IMR-90 (cell line): ENCODE measurements around the gene PLXNB3. TPM values are rescaled to one million over a fixed set of nuclear protein-coding genes. Genes with fewer than 3 reads are reported as not detected.

Source experiments
- ATAC-seq: fragments of 200-7000 bp; cut with Tn5 transposase; 2 replicates; pipeline ENCODE4 v1.9.1; 2020; ENCODE audit warnings: low read depth, mild to moderate bottlenecking, moderate library complexity
- BruUV-seq: library from RNA; stranded (reverse); fragments of 400-500 nt; replicated peaks from 2 replicates; lab custom pipeline; 2021; lab: Mats Ljungman, UMichigan
- CTCF ChIA-PET: fragments of 300-600 bp; formaldehyde crosslinking; extraction: SDS; loops from one replicate; lab custom pipeline; 2021; ENCODE audit warnings: antibody characterized with exemption; lab: Yijun Ruan, JAX
- POLR2A ChIA-PET: fragments of 300-600 bp; sonication (Branson Sonifier 250); formaldehyde crosslinking; loops from one replicate; lab custom pipeline; 2022; ENCODE audit warnings: antibody characterized with exemption; ENCODE audit not compliant: unreplicated experiment; lab: Charles Lee
- DNase-seq: peaks from one replicate; pipeline ENCODE4 v3.0.0; 2013
- H2AFZ ChIP-seq: replicated peaks from 2 replicates; pipeline ENCODE3; 2013; ENCODE audit warnings: low read length, mild to moderate bottlenecking; ENCODE audit not compliant: poor library complexity
- H2AK5ac ChIP-seq: 2 replicates; pipeline ENCODE4 v1.6.1; 2013; ENCODE audit warnings: low read depth, low read length, inconsistent platforms
- H2AK9ac ChIP-seq: replicated peaks from 2 replicates; pipeline ENCODE3; 2013; ENCODE audit warnings: mild to moderate bottlenecking, low read depth, low read length, moderate library complexity; ENCODE audit not compliant: poor library complexity
- H2BK120ac ChIP-seq: 2 replicates; pipeline ENCODE4 v1.6.1; 2013; ENCODE audit warnings: low read depth, low read length, inconsistent platforms
- H2BK15ac ChIP-seq: 3 replicates; pipeline ENCODE4 v1.6.1; 2013; ENCODE audit warnings: low read depth, low read length, inconsistent platforms
- H2BK20ac ChIP-seq: 2 replicates; pipeline ENCODE4 v1.6.1; 2013; ENCODE audit warnings: low read depth, mild to moderate bottlenecking, inconsistent platforms, low read length, moderate library complexity
- H2BK5ac ChIP-seq: 2 replicates; pipeline ENCODE4 v1.6.1; 2013; ENCODE audit warnings: mild to moderate bottlenecking, low read depth, low read length, inconsistent platforms; ENCODE audit not compliant: poor library complexity, severe bottlenecking
- H3K14ac ChIP-seq: replicated peaks from 2 replicates; pipeline ENCODE4 v1.6.1; 2013; ENCODE audit warnings: low read depth, low read length, inconsistent platforms
- H3K18ac ChIP-seq: 2 replicates; pipeline ENCODE4 v1.6.1; 2013; ENCODE audit warnings: low read depth, low read length, control low read depth
- H3K23ac ChIP-seq: 2 replicates; pipeline ENCODE4 v1.6.1; 2013; ENCODE audit warnings: low read depth, low read length, inconsistent platforms
- H3K27ac ChIP-seq: 2 replicates; pipeline ENCODE4 v1.5.1; 2013; ENCODE audit warnings: mild to moderate bottlenecking, control low read depth, low read length; ENCODE audit not compliant: insufficient read depth
- H3K27me3 ChIP-seq: 2 replicates; pipeline ENCODE4 v1.6.1; 2013; ENCODE audit warnings: low read length; ENCODE audit not compliant: control insufficient read depth, insufficient read depth
- H3K36me3 ChIP-seq: 2 replicates; pipeline ENCODE4 v1.6.1; 2013; ENCODE audit warnings: low read length, mixed read lengths; ENCODE audit not compliant: control insufficient read depth, insufficient read depth
- H3K4ac ChIP-seq: 2 replicates; pipeline ENCODE4 v1.6.1; 2013; ENCODE audit warnings: low read depth, low read length, inconsistent platforms
- H3K4me1 ChIP-seq: 2 replicates; pipeline ENCODE4 v1.6.1; 2013; ENCODE audit warnings: low read length, mixed read lengths; ENCODE audit not compliant: control insufficient read depth, insufficient read depth
- H3K4me2 ChIP-seq: 2 replicates; pipeline ENCODE4 v1.6.1; 2013; ENCODE audit warnings: low read depth, mild to moderate bottlenecking, control low read depth, low read length, moderate library complexity
- H3K4me3 ChIP-seq: 2 replicates; pipeline ENCODE4 v1.5.1; 2013; ENCODE audit warnings: low read depth, mild to moderate bottlenecking, control low read depth, low read length, moderate library complexity; ENCODE audit not compliant: insufficient read depth
- H3K56ac ChIP-seq: 2 replicates; pipeline ENCODE4 v1.6.1; 2013; ENCODE audit warnings: low read length, inconsistent platforms; ENCODE audit not compliant: insufficient read depth; ENCODE audit errors: extremely low read depth
- H3K79me1 ChIP-seq, 2 experiments: 2 replicates each; pipeline ENCODE4 v1.6.1; 2013; ENCODE audit warnings: low read length in 2 of 2, inconsistent platforms in 1 of 2, low read depth in 1 of 2
- H3K9ac ChIP-seq: 2 replicates; pipeline ENCODE4 v1.6.1; 2013; ENCODE audit warnings: low read depth, low read length, control low read depth
- H3K9me1 ChIP-seq: 2 replicates; pipeline ENCODE4 v1.6.1; 2013; ENCODE audit warnings: low read length, inconsistent platforms; ENCODE audit not compliant: insufficient read depth
- H3K9me3 ChIP-seq: 2 replicates; pipeline ENCODE4 v1.6.1; 2013; ENCODE audit warnings: low read length; ENCODE audit not compliant: control insufficient read depth, insufficient read depth
- H4K20me1 ChIP-seq: 2 replicates; pipeline ENCODE4 v1.6.1; 2013; ENCODE audit warnings: low read length, inconsistent platforms; ENCODE audit not compliant: insufficient read depth
- H4K5ac ChIP-seq: 2 replicates; pipeline ENCODE4 v1.6.1; 2013; ENCODE audit warnings: mild to moderate bottlenecking, low read depth, low read length, control low read depth
- H4K8ac ChIP-seq, 2 experiments: 2 replicates each; pipeline ENCODE4 v1.6.1; 2013; ENCODE audit warnings: low read depth in 2 of 2, low read length in 2 of 2, control low read depth in 1 of 2, inconsistent platforms in 1 of 2
- H4K91ac ChIP-seq: 2 replicates; pipeline ENCODE4 v1.6.1; 2013; ENCODE audit warnings: low read depth, low read length, inconsistent platforms; ENCODE audit not compliant: insufficient read depth
- BHLHE40 ChIP-seq: fragments of 150-350 bp; IDR thresholded peaks from 2 replicates; pipeline ENCODE4 v1.6.1; 2016; ENCODE audit warnings: mild to moderate bottlenecking, low read depth, low read length
- CEBPB ChIP-seq: IDR thresholded peaks from 2 replicates; pipeline ENCODE4 v1.6.1; 2012; ENCODE audit warnings: low read depth, low read length, improper control_type of control experiment
- CHD1 ChIP-seq: IDR thresholded peaks from 2 replicates; pipeline ENCODE4 v1.6.1; 2012; ENCODE audit warnings: low read depth, low read length, improper control_type of control experiment
- CTCF ChIP-seq: conservative IDR thresholded peaks from 2 replicates; pipeline ENCODE4 v1.5.1; 2012; ENCODE audit warnings: mild to moderate bottlenecking, low read depth, low read length, improper control_type of control experiment
- ELK1 ChIP-seq: fragments of 150-350 bp; IDR thresholded peaks from 2 replicates; pipeline ENCODE4 v1.6.1; 2016; ENCODE audit warnings: low read depth, mild to moderate bottlenecking, low read length, moderate library complexity, borderline replicate concordance
- FOS ChIP-seq: fragments of 150-350 bp; IDR thresholded peaks from 2 replicates; pipeline ENCODE4 v1.6.1; 2016; ENCODE audit warnings: low read depth, low read length
- MAFK ChIP-seq: IDR thresholded peaks from 2 replicates; pipeline ENCODE4 v1.6.1; 2012; ENCODE audit warnings: low read depth, low read length, improper control_type of control experiment
- MAZ ChIP-seq: IDR thresholded peaks from 2 replicates; pipeline ENCODE4 v1.6.1; 2012; ENCODE audit warnings: low read depth, mild to moderate bottlenecking, low read length, improper control_type of control experiment, moderate library complexity, borderline replicate concordance
- MXI1 ChIP-seq: IDR thresholded peaks from 2 replicates; pipeline ENCODE4 v1.6.1; 2012; ENCODE audit warnings: low read depth, mild to moderate bottlenecking, low read length, moderate library complexity, borderline replicate concordance
- NFE2L2 ChIP-seq: fragments of 150-350 bp; IDR thresholded peaks from 2 replicates; pipeline ENCODE4 v1.6.1; 2016; ENCODE audit warnings: low read depth, mild to moderate bottlenecking, low read length
- POLR2A ChIP-seq: IDR thresholded peaks from 2 replicates; pipeline ENCODE4 v1.6.1; 2012; ENCODE audit warnings: mild to moderate bottlenecking, low read depth, low read length
- RAD21 ChIP-seq: IDR thresholded peaks from 2 replicates; pipeline ENCODE4 v1.6.1; 2012; ENCODE audit warnings: low read length, improper control_type of control experiment
- RCOR1 ChIP-seq: IDR thresholded peaks from 2 replicates; pipeline ENCODE4 v1.6.1; 2012; ENCODE audit warnings: mild to moderate bottlenecking, low read length, improper control_type of control experiment; ENCODE audit not compliant: insufficient replicate concordance
- RFX5 ChIP-seq: IDR thresholded peaks from 2 replicates; pipeline ENCODE4 v1.8.0; 2012; ENCODE audit warnings: low read depth, mild to moderate bottlenecking, low read length, moderate library complexity
- SMC3 ChIP-seq: fragments of 150-350 bp; IDR thresholded peaks from 2 replicates; pipeline ENCODE4 v1.6.1; 2016; ENCODE audit warnings: low read depth, mild to moderate bottlenecking, antibody characterized with exemption, low read length, moderate library complexity
- WGBS, 2 experiments: methylation state at CpG; one replicate each; pipeline versions ENCODE4 v1.1.5 to v1.1.7; 2013; ENCODE audit warnings: missing lambda C conversion rate in 2 of 2; ENCODE audit not compliant: insufficient read length in 1 of 2; ENCODE audit errors: extremely low coverage in 2 of 2; 5-methylcytosine and 5-hydroxymethylcytosine counted together
- dilution Hi-C: fragments of 300-500 bp; cut with HindIII; formaldehyde crosslinking; loops from one replicate; pipeline ENCODE4 v1.14.3; 2018; ENCODE audit warnings: low sequenced_read_pairs; ENCODE audit not compliant: unreplicated experiment
- in situ Hi-C: fragments of 300-500 bp; cut with MboI; formaldehyde crosslinking; loops from 3 replicates; pipeline ENCODE4 v1.14.3; 2019; ENCODE audit warnings: low sequenced_read_pairs, inconsistent platforms, mixed read lengths
- intact Hi-C: fragments of 100-400 bp; cut with micrococcal nuclease; formaldehyde crosslinking; loops from 2 replicates; pipeline ENCODE4 v1.10.0; 2022
- polyA plus RNA-seq, 3 experiments: library from polyadenylated mRNA; depleted of rRNA; stranded (reverse); fragments of >200 nt; gene quantifications; 2 replicates each; pipeline ENCODE4 v1.2.3, GENCODE V29; 2012; ENCODE audit warnings: low replicate concordance in 1 of 3
- total RNA-seq: library from RNA; depleted of rRNA; stranded (reverse); fragments of >200 nt; gene quantifications from 2 replicates; pipeline ENCODE4 v1.2.3, GENCODE V29; 2012
- TF ChIP-seq, protein P1 (sequence below): fragments of 150-350 bp; IDR thresholded peaks from 2 replicates; pipeline ENCODE4 v1.6.1; 2017; ENCODE audit warnings: mild to moderate bottlenecking, antibody characterized with exemption, low read length, low read depth

Gene PLXNB3
- total and polyA plus RNA-seq, 2 of the 4 experiments (the other 2 are of a cell fraction), result 0.36 to 22.3 TPM

DNA sequence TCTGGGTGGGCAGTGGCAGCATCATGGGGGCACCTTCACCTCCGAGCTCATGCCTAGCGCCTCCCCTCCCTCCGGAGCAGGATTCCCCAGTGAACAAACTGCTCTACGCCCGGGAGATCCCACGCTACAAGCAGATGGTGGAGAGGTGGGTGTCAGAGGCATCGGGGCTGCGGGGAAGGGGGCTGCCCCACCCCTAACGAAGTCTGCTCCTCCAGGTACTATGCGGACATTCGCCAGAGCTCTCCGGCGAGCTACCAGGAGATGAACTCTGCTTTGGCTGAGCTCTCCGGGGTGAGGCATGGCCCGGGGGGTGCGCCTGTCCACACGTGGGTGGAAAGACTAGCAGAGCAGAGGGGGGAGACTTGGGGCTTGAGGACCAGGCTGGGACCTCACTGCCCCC is 14.1 kb downstream of the PLXNB3 start:
- Histone ChIP-seq H4K5ac (no peak overlapping the region), H3K9me3 (no peaks in the 10 kb centered on the region; the same call in 1 of the 2 replicates), H3K56ac (no peak overlapping the region), H3K14ac (no peak overlapping the region), H4K91ac (no peak overlapping the region), H2BK15ac (no peak overlapping the region), H3K4me2 (no peak overlapping the region), H3K9me1 (no peaks in the 10 kb centered on the region), H3K9ac (no peak overlapping the region), H4K8ac (no peak overlapping the region), H3K36me3 (peaks cover 4% of the 10 kb centered on the region; the same call in 1 of the 2 replicates), H4K20me1 (no peaks in the 10 kb centered on the region), H3K23ac (no peak overlapping the region), H3K27me3 (no peaks in the 10 kb centered on the region), H3K4me3 (no peak overlapping the region), H3K4me1 (no peaks in the 10 kb centered on the region), H2BK5ac (no peak overlapping the region), H3K79me1 (no peaks in the 10 kb centered on the region), H2BK120ac (no peak overlapping the region), H2AFZ (no peak overlapping the region), H2BK20ac (no peak overlapping the region), H2AK9ac (no peak overlapping the region), H2AK5ac (no peak overlapping the region), H3K27ac (no peak overlapping the region), H3K18ac (no peak overlapping the region), H3K4ac (no peak overlapping the region)
- POLR2A ChIA-PET, result no interaction called here
- no CpG with 5 or more reads among the region's 17 CpGs for WGBS, 2 experiments
- dilution Hi-C loops (no loop called here), intact Hi-C loops (no loop called here), in situ Hi-C loops (no loop called here)
- no TSS peak for BruUV-seq
- CTCF ChIA-PET, result interaction anchor here (0.6 kb wide), 1 partner anchor 169 kb away, joined by 4 read pairs; no protein-coding TSS in a partner anchor
- TF ChIP-seq POLR2A (no peak), FOS (no peak), NFE2L2 (no peak), SMC3 (no peak), RAD21 (no peak), ELK1 (no peak), CTCF (no peak), RCOR1 (no peak), BHLHE40 (no peak), CHD1 (no peak), CEBPB (no peak), MAFK (no peak), RFX5 (no peak), MAZ (no peak), MXI1 (no peak)
- TF ChIP-seq, protein P1, sequence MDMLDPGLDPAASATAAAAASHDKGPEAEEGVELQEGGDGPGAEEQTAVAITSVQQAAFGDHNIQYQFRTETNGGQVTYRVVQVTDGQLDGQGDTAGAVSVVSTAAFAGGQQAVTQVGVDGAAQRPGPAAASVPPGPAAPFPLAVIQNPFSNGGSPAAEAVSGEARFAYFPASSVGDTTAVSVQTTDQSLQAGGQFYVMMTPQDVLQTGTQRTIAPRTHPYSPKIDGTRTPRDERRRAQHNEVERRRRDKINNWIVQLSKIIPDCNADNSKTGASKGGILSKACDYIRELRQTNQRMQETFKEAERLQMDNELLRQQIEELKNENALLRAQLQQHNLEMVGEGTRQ, result no peak
- ATAC-seq, result no peak
- DNase-seq, result no peak
